NOMO-1 treated with dmso at 0.1 percent for 144 hours (cell line): Measurements from ENCODE around the gene PLEKHH3.
"Not testable (repeated sequence)": the region's sequence is repeated elsewhere in the genome, so short reads cannot be mapped to it uniquely, and the experiment has no call there.

Source experiments
- DNase-seq: peaks from one replicate; lab custom pipeline; 2025; ENCODE audit not compliant: unreplicated experiment; lab: John Stamatoyannopoulos, UW

The PLEKHH3 gene

GRCh38 chr17:42639525-42640113 lies 37.2 kb downstream of the PLEKHH3 start:
- DNase-seq: no peak

GRCh38 chr17:42632949-42633444 lies 43.8 kb downstream of the PLEKHH3 start:
- DNase-seq: no peak

- DNase-seq: no peak
Measured at GRCh38 chr17:42629411-42630009, 47.3 kb downstream of the PLEKHH3 start.

GRCh38 chr17:42627032-42627764 lies 49.6 kb downstream of the PLEKHH3 start:
- DNase-seq: not testable (repeated sequence)

GRCh38 chr17:42623732-42624596 lies 52.8 kb downstream of the PLEKHH3 start:
- DNase-seq: no peak

- DNase-seq: no peak
Measured at GRCh38 chr17:42623271-42623670, 53.5 kb downstream of the PLEKHH3 start.

GRCh38 chr17:42621987-42622386 lies 54.8 kb downstream of the PLEKHH3 start:
- not testable (repeated sequence) for DNase-seq

- no peak for DNase-seq
Measured at GRCh38 chr17:42618442-42619150, 58.2 kb downstream of the PLEKHH3 start.

GRCh38 chr17:42617956-42618431 lies 58.8 kb downstream of the PLEKHH3 start:
- no peak for DNase-seq
